HepG2 (cell line): ENCODE data around the gene ZNF605. TPM values are rescaled to one million over a fixed set of nuclear protein-coding genes. Genes with fewer than 3 reads are reported as not detected.
A peak's percentile ranks its signal among the peaks of the same experiment; 100 is the strongest.

Experiments used
- ATF5 ChIP-seq: sonication (generic); formaldehyde crosslinking; IDR thresholded peaks from 2 replicates; pipeline ENCODE4 v1.4.0; 2020; ENCODE audit warnings: mild to moderate bottlenecking, low read depth, missing genetic modification reagents
- HBP1 ChIP-seq: IDR thresholded peaks from 2 replicates; pipeline ENCODE4 v1.6.1; 2016; ENCODE audit warnings: low read depth, control low read depth
- HOXD1 ChIP-seq: sonication (generic); formaldehyde crosslinking; IDR thresholded peaks from 2 replicates; pipeline ENCODE4 v1.5.0; 2020; ENCODE audit warnings: missing genetic modification reagents
- KLF6 ChIP-seq: IDR thresholded peaks from 2 replicates; pipeline ENCODE4 v1.8.0; 2016; ENCODE audit warnings: missing biosample characterization, missing genetic modification reagents
- PHF20 ChIP-seq: sonication (generic); formaldehyde crosslinking; IDR thresholded peaks from 2 replicates; pipeline ENCODE4 v1.5.0; 2020; ENCODE audit warnings: mild to moderate bottlenecking, missing genetic modification reagents
- RARG ChIP-seq: sonication (generic); formaldehyde crosslinking; IDR thresholded peaks from 2 replicates; pipeline ENCODE4 v1.4.0; 2020; ENCODE audit warnings: low read depth, mild to moderate bottlenecking, missing genetic modification reagents
- RFX3 ChIP-seq: IDR thresholded peaks from 2 replicates; pipeline ENCODE4 v1.6.1; 2016; ENCODE audit warnings: missing biosample characterization, missing genetic modification reagents
- SMAD1 ChIP-seq: sonication (generic); formaldehyde crosslinking; IDR thresholded peaks from 2 replicates; pipeline ENCODE4 v1.4.0; 2020; ENCODE audit warnings: missing genetic modification reagents, low read depth, mild to moderate bottlenecking, borderline replicate concordance
- ZFP36L2 ChIP-seq: sonication (generic); formaldehyde crosslinking; IDR thresholded peaks from 2 replicates; pipeline ENCODE4 v1.4.0; 2020; ENCODE audit warnings: missing genetic modification reagents
- ZFP90 ChIP-seq: sonication (generic); formaldehyde crosslinking; IDR thresholded peaks from 2 replicates; pipeline ENCODE4 v1.8.0; 2022; ENCODE audit warnings: missing genetic modification reagents, mild to moderate bottlenecking, inconsistent platforms, borderline replicate concordance
- ZNF543 ChIP-seq: sonication (generic); formaldehyde crosslinking; IDR thresholded peaks from 2 replicates; pipeline ENCODE4 v1.4.0; 2020; ENCODE audit warnings: mild to moderate bottlenecking, missing genetic modification reagents
- ZNF672 ChIP-seq: sonication (generic); formaldehyde crosslinking; IDR thresholded peaks from 2 replicates; pipeline ENCODE4 v1.8.1; 2022; ENCODE audit warnings: missing genetic modification reagents
- ZNF724P ChIP-seq: sonication (generic); formaldehyde crosslinking; IDR thresholded peaks from 2 replicates; pipeline ENCODE4 v1.8.0; 2022; ENCODE audit warnings: missing genetic modification reagents, borderline replicate concordance
- polyA plus RNA-seq, 8 experiments: library from polyadenylated mRNA; depleted of rRNA in 3 of 8; stranded (reverse) in 7 of 8; unstranded in 1 of 8; fragments of >200 nt; fragmentation: Illumina TruSeq in 4 of 8; extraction: Trizol in 4 of 8; gene quantifications; 2 replicates each; pipeline versions ENCODE4 v1.2.1 to v1.2.3, GENCODE V29; 2011 to 2016; ENCODE audit warnings: low read depth in 4 of 8, missing spikeins in 1 of 8, mixed read lengths in 1 of 8; ENCODE audit not compliant: insufficient read depth in 1 of 8
- total RNA-seq, 5 experiments: library from RNA; depleted of rRNA; stranded (reverse); fragments of >200 nt; fragmentation: Illumina TruSeq; extraction: Trizol; gene quantifications; 2 replicates each; pipeline ENCODE4 v1.2.3, GENCODE V29; 2016; ENCODE audit warnings: low read depth in 1 of 5
- TF ChIP-seq, protein P1 (sequence below): IDR thresholded peaks from 2 replicates; pipeline ENCODE4 v1.6.1; 2016; ENCODE audit warnings: mild to moderate bottlenecking
- TF ChIP-seq, protein P2 (sequence below): sonication (generic); formaldehyde crosslinking; IDR thresholded peaks from 2 replicates; pipeline ENCODE4 v1.4.0; 2020; ENCODE audit warnings: missing genetic modification reagents, borderline replicate concordance
- TF ChIP-seq, protein P3 (sequence below): sonication (generic); formaldehyde crosslinking; conservative IDR thresholded peaks from 2 replicates; pipeline ENCODE4 v1.4.0; 2020; ENCODE audit warnings: mild to moderate bottlenecking, missing genetic modification reagents, moderate library complexity

ZNF605 gene
- total and polyA plus RNA-seq, 2 of the 13 experiments (the other 11 are each of a cell fraction or from before 2014, with no cell fraction given) = 6.7 to 6.8 TPM

DNA sequence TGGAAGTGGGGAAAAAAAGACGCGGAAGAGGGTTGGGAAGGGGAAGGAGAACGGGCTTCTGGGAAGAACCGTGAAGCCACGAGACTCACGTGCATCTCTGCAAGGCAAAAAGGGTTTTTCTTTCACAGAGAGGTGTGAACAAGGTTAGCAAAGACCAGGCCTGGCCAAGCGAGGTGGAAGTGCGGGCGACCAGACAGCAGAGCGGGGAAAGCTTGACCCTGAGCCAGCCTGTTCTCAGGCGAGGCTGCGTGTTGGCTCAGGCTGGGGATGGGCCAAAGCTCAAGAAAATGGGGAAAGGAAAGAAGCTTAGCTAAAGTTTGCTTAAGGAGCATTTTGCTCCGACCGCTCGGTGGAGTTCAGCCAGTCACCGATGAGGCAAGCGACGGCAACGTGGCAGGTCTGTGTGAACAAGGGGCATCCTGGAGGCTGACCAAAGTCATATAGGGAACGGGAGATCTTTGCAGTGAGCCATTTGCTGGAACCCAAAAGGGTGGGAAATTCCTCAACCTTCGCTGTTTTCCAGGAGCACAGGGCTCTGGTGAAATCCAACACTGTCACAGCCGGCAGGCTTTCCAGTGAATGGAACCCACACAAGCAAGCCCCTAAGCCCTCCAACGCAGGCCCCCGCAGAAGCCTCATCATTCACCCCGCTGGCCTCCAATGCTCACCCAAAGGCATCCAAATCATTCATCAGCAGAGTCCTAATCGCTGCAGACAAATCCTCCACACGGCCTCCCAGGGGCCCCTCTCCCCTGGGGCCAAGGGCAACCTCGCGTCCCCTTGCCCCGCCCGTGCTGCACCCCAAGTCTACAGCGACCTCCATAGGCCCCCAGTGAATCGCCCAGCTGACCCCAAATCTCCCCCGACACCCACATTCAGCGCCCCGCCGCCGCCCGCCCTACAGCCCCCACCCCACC, 754 bp downstream of the ZNF605 start (continued):
- no peak for TF ChIP-seq ATF5 (CRISPR knock-in tag)
- TF ChIP-seq ZFP90 = no peak
- TF ChIP-seq ZNF724P (CRISPR knock-in tag) = no peak
- TF ChIP-seq HBP1 (CRISPR knock-in tag) = no peak; the same call in 1 of the 2 replicates
- no peak for TF ChIP-seq RFX3 (CRISPR knock-in tag)
- TF ChIP-seq PHF20 (CRISPR knock-in tag) = 0 out of 2 replicates have a peak, but pooled peaks have one; percentile 17
- TF ChIP-seq SMAD1 (CRISPR knock-in tag) = no peak
- TF ChIP-seq RARG (CRISPR knock-in tag) = no peak
- no peak for TF ChIP-seq ZNF543 (CRISPR knock-in tag)
- no peak for TF ChIP-seq ZNF672
- TF ChIP-seq, protein P1, sequence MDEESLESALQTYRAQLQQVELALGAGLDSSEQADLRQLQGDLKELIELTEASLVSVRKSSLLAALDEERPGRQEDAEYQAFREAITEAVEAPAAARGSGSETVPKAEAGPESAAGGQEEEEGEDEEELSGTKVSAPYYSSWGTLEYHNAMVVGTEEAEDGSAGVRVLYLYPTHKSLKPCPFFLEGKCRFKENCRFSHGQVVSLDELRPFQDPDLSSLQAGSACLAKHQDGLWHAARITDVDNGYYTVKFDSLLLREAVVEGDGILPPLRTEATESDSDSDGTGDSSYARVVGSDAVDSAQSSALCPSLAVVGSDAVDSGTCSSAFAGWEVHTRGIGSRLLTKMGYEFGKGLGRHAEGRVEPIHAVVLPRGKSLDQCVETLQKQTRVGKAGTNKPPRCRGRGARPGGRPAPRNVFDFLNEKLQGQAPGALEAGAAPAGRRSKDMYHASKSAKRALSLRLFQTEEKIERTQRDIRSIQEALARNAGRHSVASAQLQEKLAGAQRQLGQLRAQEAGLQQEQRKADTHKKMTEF = no peak
- TF ChIP-seq, protein P2, sequence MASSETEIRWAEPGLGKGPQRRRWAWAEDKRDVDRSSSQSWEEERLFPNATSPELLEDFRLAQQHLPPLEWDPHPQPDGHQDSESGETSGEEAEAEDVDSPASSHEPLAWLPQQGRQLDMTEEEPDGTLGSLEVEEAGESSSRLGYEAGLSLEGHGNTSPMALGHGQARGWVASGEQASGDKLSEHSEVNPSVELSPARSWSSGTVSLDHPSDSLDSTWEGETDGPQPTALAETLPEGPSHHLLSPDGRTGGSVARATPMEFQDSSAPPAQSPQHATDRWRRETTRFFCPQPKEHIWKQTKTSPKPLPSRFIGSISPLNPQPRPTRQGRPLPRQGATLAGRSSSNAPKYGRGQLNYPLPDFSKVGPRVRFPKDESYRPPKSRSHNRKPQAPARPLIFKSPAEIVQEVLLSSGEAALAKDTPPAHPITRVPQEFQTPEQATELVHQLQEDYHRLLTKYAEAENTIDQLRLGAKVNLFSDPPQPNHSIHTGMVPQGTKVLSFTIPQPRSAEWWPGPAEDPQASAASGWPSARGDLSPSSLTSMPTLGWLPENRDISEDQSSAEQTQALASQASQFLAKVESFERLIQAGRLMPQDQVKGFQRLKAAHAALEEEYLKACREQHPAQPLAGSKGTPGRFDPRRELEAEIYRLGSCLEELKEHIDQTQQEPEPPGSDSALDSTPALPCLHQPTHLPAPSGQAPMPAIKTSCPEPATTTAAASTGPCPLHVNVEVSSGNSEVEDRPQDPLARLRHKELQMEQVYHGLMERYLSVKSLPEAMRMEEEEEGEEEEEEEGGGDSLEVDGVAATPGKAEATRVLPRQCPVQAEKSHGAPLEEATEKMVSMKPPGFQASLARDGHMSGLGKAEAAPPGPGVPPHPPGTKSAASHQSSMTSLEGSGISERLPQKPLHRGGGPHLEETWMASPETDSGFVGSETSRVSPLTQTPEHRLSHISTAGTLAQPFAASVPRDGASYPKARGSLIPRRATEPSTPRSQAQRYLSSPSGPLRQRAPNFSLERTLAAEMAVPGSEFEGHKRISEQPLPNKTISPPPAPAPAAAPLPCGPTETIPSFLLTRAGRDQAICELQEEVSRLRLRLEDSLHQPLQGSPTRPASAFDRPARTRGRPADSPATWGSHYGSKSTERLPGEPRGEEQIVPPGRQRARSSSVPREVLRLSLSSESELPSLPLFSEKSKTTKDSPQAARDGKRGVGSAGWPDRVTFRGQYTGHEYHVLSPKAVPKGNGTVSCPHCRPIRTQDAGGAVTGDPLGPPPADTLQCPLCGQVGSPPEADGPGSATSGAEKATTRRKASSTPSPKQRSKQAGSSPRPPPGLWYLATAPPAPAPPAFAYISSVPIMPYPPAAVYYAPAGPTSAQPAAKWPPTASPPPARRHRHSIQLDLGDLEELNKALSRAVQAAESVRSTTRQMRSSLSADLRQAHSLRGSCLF = no peak
- TF ChIP-seq HOXD1 (CRISPR knock-in tag) = no peak
- TF ChIP-seq KLF6 (CRISPR knock-in tag) = no peak
- TF ChIP-seq ZFP36L2 (CRISPR knock-in tag) = no peak
- TF ChIP-seq, protein P3, sequence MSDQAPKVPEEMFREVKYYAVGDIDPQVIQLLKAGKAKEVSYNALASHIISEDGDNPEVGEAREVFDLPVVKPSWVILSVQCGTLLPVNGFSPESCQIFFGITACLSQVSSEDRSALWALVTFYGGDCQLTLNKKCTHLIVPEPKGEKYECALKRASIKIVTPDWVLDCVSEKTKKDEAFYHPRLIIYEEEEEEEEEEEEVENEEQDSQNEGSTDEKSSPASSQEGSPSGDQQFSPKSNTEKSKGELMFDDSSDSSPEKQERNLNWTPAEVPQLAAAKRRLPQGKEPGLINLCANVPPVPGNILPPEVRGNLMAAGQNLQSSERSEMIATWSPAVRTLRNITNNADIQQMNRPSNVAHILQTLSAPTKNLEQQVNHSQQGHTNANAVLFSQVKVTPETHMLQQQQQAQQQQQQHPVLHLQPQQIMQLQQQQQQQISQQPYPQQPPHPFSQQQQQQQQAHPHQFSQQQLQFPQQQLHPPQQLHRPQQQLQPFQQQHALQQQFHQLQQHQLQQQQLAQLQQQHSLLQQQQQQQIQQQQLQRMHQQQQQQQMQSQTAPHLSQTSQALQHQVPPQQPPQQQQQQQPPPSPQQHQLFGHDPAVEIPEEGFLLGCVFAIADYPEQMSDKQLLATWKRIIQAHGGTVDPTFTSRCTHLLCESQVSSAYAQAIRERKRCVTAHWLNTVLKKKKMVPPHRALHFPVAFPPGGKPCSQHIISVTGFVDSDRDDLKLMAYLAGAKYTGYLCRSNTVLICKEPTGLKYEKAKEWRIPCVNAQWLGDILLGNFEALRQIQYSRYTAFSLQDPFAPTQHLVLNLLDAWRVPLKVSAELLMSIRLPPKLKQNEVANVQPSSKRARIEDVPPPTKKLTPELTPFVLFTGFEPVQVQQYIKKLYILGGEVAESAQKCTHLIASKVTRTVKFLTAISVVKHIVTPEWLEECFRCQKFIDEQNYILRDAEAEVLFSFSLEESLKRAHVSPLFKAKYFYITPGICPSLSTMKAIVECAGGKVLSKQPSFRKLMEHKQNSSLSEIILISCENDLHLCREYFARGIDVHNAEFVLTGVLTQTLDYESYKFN (CRISPR knock-in tag) = no peak
